NOMO-1 (cell line): ENCODE results near the gene TRIP13.
A peak's percentile ranks its signal among the peaks of the same experiment; 100 is the strongest.

ENCODE experiments used
- DNase-seq, 2 experiments: peaks; one replicate each; lab custom pipeline; 2025; ENCODE audit not compliant: unreplicated experiment in 2 of 2; lab: John Stamatoyannopoulos, UW

Gene TRIP13

DNA sequence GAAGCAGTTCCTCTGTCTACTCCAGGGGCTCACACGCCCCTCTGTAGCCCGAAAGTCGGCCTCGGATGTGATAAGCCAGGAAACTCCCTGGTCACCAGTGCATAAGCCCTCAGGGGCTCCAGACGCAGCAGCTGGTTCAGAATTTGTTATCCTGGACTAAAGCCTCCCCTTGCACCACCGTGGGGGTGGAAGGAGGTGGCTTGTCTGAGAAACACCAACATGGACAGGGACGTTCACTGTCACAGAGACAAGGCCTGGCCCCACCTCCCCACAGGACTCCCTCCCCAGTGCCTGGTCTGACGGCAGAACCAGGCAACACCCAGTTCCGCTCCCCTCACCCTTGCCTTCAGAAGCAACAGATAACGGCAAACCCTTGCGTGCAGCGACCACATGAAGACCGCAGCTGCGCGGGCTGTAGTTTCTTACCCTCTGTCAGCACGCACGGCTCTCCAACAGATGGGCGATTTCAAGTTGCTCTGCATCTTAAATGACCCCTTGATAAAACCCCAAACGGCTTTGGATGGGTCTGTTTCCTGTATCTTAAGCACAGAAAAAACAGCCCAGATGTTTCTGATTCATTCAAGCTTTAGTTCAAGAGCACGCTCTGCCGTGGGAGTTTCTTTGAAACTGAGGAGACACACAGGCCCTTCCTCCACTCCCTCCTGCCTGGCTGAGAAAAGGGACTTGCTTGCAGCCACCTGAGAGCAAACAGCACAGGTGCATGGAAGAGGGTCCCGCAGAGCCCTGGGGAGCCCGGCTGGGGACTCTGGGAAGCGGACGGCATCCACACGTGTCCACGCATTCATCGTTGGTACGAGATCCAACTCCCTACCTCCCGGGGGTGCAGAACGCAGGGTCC lies 71.2 kb downstream of the TRIP13 start:
- peak; percentile 92 to 95 for DNase-seq

DNA sequence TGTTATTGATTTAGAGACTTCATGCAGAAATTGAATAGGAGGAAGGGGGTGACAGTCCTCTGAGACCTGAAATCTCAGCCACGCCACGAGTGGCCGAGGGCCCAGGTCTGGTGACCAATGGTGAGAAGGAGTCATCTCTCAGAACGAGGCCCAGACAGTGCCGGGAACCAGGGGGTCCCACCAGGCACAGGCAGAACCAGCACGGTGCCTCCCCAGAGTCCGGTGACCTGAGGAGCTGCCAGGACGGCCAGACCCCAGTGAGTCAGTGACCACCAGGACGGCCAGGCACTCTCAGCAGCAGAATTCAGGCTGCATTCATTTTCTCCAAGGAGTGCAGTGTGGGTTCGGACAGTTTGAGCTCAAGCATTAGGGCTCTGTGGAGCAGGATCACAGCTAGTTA lies 72.1 kb downstream of the TRIP13 start:
- DNase-seq = no peak

GRCh38 chr5:965604-966344 lies 73.1 kb downstream of the TRIP13 start:
- no peak for DNase-seq

DNA sequence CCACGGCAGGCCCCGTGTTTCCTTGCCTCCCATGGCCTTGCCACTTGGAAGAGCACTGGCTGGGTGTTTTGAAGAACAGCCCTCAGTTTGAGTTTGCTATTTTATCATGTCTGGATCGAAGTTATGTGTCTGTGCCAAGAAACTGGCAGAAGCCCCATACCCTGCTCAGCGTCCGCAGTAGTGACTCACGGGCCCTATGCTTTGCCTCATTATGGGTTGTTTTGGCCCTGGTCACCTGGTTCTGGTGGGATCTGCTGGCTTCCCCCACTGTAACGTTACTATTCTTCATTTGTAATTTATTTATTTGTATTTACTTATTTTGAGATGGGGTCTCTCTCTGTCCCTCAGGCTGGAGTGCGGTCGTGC lies 73.6 kb downstream of the TRIP13 start:
- DNase-seq = no peak

GRCh38 chr5:966941-967340 lies 74.3 kb downstream of the TRIP13 start:
- DNase-seq = no peak
